Endothelial cell of umbilical vein (primary cell): ENCODE data around the gene MRGPRD. TPM values are rescaled to one million over a fixed set of nuclear protein-coding genes. Genes with fewer than 3 reads are reported as not detected.

Experiments
- BruUV-seq: library from RNA; stranded (reverse); fragments of 400-500 nt; replicated peaks from 2 replicates; lab custom pipeline; 2021; lab: Mats Ljungman, UMichigan
- CTCF ChIA-PET: fragments of 300-600, 350-600 bp; sonication (Branson Sonifier 250); formaldehyde crosslinking; loops from one replicate; lab custom pipeline; 2021; ENCODE audit warnings: antibody characterized with exemption, inconsistent platforms; lab: Charles Lee
- POLR2A ChIA-PET: fragments of 300-600, 350-600 bp; sonication (Branson Sonifier 250); formaldehyde crosslinking; loops from one replicate; lab custom pipeline; 2021; ENCODE audit warnings: antibody characterized with exemption, inconsistent platforms; lab: Charles Lee
- DNase-seq: peaks from one replicate; pipeline ENCODE4 v3.0.0-alpha.2; 2011; ENCODE audit warnings: low read depth, low spot score
- FAIRE-seq: peaks from 2 replicates; lab custom pipeline; 2011; peaks lifted over from hg19 to GRCh38; lab: Jason Lieb, UNC
- H2AFZ ChIP-seq: 2 replicates; pipeline ENCODE4 v1.6.0; 2012; ENCODE audit warnings: low read depth, low read length, control low read depth, inconsistent platforms
- H3K27ac ChIP-seq: 2 replicates; pipeline ENCODE4 v1.5.1; 2011; ENCODE audit warnings: low read depth, mild to moderate bottlenecking, control low read depth, low read length, moderate library complexity; ENCODE audit not compliant: insufficient read depth
- H3K27me3 ChIP-seq, 2 experiments: 2 replicates each; pipeline versions ENCODE4 v1.6.0 to v1.6.1; 2011; ENCODE audit warnings: low read length in 2 of 2, mixed read lengths in 1 of 2; ENCODE audit not compliant: control insufficient read depth in 2 of 2, insufficient read depth in 2 of 2
- H3K36me3 ChIP-seq, 2 experiments: 2 replicates in 1 of 2; 3 replicates in 1 of 2; pipeline ENCODE4 v1.5.1; 2011; ENCODE audit warnings: low read length in 2 of 2, mild to moderate bottlenecking in 1 of 2, moderate library complexity in 1 of 2; ENCODE audit not compliant: control insufficient read depth in 2 of 2, insufficient read depth in 2 of 2; ENCODE audit errors: extremely low read depth in 1 of 2
- H3K4me1 ChIP-seq: 3 replicates; pipeline ENCODE4 v1.5.1; 2011; ENCODE audit warnings: mild to moderate bottlenecking, low read length; ENCODE audit not compliant: control insufficient read depth, insufficient read depth; ENCODE audit errors: extremely low read depth
- H3K4me2 ChIP-seq: 2 replicates; pipeline ENCODE4 v1.6.1; 2011; ENCODE audit warnings: low read length, control low read depth, mixed read lengths; ENCODE audit not compliant: insufficient read depth
- H3K4me3 ChIP-seq, 3 experiments: fragments of 200-600 bp in 1 of 3; sonication (generic), shearing (Covaris generic) in 1 of 3; replicated peaks in 1 of 3; 2 replicates each; pipeline ENCODE4 v1.5.1; 2011 to 2016; ENCODE audit warnings: control low read depth in 3 of 3, low read length in 3 of 3, mild to moderate bottlenecking in 2 of 3, inconsistent platforms in 1 of 3, low read depth in 1 of 3, moderate library complexity in 1 of 3; ENCODE audit not compliant: insufficient read depth in 1 of 3
- H3K79me2 ChIP-seq: 2 replicates; pipeline ENCODE4 v1.6.0; 2012; ENCODE audit warnings: low read length, inconsistent platforms; ENCODE audit not compliant: control insufficient read depth, insufficient read depth
- H3K9ac ChIP-seq: replicated peaks from 2 replicates; pipeline ENCODE3; 2011; ENCODE audit warnings: low read length, control low read depth; ENCODE audit not compliant: insufficient read depth; ENCODE audit errors: extremely low read depth
- H3K9me1 ChIP-seq: replicated peaks from 3 replicates; pipeline ENCODE4 v1.6.0; 2011; ENCODE audit warnings: mild to moderate bottlenecking, low read length; ENCODE audit not compliant: control insufficient read depth, insufficient read depth; ENCODE audit errors: extremely low read depth
- H3K9me3 ChIP-seq: replicated peaks from 2 replicates; pipeline ENCODE4 v1.5.1; 2012; ENCODE audit warnings: low read length, inconsistent platforms; ENCODE audit not compliant: control insufficient read depth, insufficient read depth
- H4K20me1 ChIP-seq: replicated peaks from 2 replicates; pipeline ENCODE3; 2011; ENCODE audit warnings: mild to moderate bottlenecking, low read length; ENCODE audit not compliant: control insufficient read depth, insufficient read depth; ENCODE audit errors: extremely low read depth
- EZH2 ChIP-seq: IDR thresholded peaks from 2 replicates; pipeline ENCODE4 v1.6.1; 2012; ENCODE audit warnings: borderline replicate concordance, low read depth, mild to moderate bottlenecking, moderate library complexity, low read length, inconsistent platforms; ENCODE audit not compliant: severe bottlenecking
- GATA2 ChIP-seq: IDR thresholded peaks from 2 replicates; pipeline ENCODE4 v1.7.0; 2011; ENCODE audit warnings: low read depth, mild to moderate bottlenecking, moderate library complexity, mixed read lengths, low read length; ENCODE audit not compliant: insufficient read length, insufficient read depth
- JUN ChIP-seq: IDR thresholded peaks from 2 replicates; pipeline ENCODE4 v1.6.1; 2011; ENCODE audit warnings: borderline replicate concordance, low read depth; ENCODE audit not compliant: insufficient read length, insufficient read depth
- POLR2A ChIP-seq: IDR thresholded peaks from 2 replicates; pipeline ENCODE4 v1.6.1; 2012; ENCODE audit warnings: low read depth, mild to moderate bottlenecking, control low read depth, low read length
- dilution Hi-C: fragments of 300-500 bp; cut with MboI; formaldehyde crosslinking; loops from one replicate; pipeline ENCODE4 v1.15.0; 2019; ENCODE audit warnings: low sequenced_read_pairs; ENCODE audit not compliant: extremely low pct_ligation_motif_present
- intact Hi-C: fragments of 100-400 bp; cut with micrococcal nuclease; formaldehyde crosslinking; loops from one replicate; pipeline ENCODE4 v1.10.0; 2022
- polyA plus RNA-seq, 4 experiments: library from polyadenylated mRNA; depleted of rRNA in 3 of 4; stranded (reverse) in 3 of 4; unstranded in 1 of 4; fragments of >200 nt; gene quantifications; 2 replicates each; pipeline versions ENCODE4 v1.2.1 to v1.2.3, GENCODE V29; 2011 to 2012; ENCODE audit warnings: missing spikeins in 1 of 4
- total RNA-seq: library from RNA; stranded (reverse); gene quantifications from 2 replicates; pipeline ENCODE4 v1.2.3, GENCODE V29; 2021
- TF ChIP-seq, protein P1 (sequence below), 2 donors: IDR thresholded peaks; 1 replicate in 1 of 2; 2 replicates in 1 of 2; pipeline ENCODE4 v1.5.1; 2011; ENCODE audit warnings: low read length in 2 of 2, mild to moderate bottlenecking in 2 of 2, moderate library complexity in 2 of 2, control low read depth in 1 of 2, inconsistent platforms in 1 of 2, low read depth in 1 of 2; ENCODE audit not compliant: insufficient read depth in 1 of 2; ENCODE audit errors: extremely low read depth in 1 of 2
- TF ChIP-seq, protein P2 (sequence below): IDR thresholded peaks from 2 replicates; pipeline ENCODE4 v1.6.1; 2011; ENCODE audit not compliant: insufficient read depth, insufficient read length

The MRGPRD gene
- total and polyA plus RNA-seq, 2 donors (not counting 3 experiments of a cell fraction or from before 2014, with no cell fraction given), result not detected

DNA sequence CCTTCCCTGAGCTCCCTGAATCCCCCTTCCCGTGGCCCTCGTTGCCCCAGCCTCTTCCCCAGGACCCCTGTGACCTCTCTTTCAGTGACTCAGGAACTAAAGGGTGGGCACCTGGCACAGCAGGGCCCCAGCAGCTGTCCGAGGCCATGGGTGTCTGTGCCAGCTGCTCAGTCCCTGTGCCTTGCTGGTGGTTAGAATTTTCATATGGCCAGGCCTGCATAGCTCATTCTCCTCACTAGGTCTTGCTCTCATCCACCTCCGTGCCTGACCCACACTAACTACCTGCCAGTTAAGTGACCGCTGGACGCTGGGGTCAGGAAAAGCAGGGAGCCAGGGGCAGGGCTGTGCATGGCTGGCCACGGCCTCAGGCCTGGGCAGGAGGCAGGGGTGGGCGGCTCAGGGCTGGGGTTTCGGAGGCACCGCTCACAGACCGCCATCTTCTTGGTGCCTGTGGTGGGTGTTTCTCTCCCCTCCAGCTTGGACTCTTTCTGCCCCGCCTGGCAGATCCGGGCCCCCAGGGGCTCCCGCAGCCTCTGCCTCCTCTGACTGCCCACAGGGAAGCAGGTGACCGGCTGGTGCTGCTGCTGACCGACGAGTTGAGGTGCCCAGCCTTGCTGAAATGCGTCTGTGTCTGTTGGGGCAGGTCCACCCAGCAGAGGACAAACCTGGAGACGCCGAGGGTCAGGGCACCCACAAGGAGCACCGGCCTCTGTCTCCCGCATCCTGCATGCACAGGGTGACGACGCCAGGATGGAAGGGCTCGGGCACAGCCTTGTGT is 20.3 kb downstream of the MRGPRD start:
- ChIA-PET CTCF (no interaction called here), POLR2A (no interaction called here)
- no TSS peak for BruUV-seq
- Histone ChIP-seq H2AFZ (no peak overlapping the region), H3K9me1 (no peaks in the 10 kb centered on the region), H3K9ac (no peak overlapping the region), H3K4me2 (no peak overlapping the region), H3K27me3 (peaks cover 0 to 1% of the 10 kb centered on the region in 2 experiments), H3K79me2 (no peaks in the 10 kb centered on the region), H3K27ac (no peak overlapping the region), H3K9me3 (no peaks in the 10 kb centered on the region), H3K4me3 (no peak overlapping the region), H4K20me1 (no peaks in the 10 kb centered on the region), H3K36me3 (no peaks in the 10 kb centered on the region), H3K4me1 (peaks cover 2% of the 10 kb centered on the region)
- TF ChIP-seq, protein P1, sequence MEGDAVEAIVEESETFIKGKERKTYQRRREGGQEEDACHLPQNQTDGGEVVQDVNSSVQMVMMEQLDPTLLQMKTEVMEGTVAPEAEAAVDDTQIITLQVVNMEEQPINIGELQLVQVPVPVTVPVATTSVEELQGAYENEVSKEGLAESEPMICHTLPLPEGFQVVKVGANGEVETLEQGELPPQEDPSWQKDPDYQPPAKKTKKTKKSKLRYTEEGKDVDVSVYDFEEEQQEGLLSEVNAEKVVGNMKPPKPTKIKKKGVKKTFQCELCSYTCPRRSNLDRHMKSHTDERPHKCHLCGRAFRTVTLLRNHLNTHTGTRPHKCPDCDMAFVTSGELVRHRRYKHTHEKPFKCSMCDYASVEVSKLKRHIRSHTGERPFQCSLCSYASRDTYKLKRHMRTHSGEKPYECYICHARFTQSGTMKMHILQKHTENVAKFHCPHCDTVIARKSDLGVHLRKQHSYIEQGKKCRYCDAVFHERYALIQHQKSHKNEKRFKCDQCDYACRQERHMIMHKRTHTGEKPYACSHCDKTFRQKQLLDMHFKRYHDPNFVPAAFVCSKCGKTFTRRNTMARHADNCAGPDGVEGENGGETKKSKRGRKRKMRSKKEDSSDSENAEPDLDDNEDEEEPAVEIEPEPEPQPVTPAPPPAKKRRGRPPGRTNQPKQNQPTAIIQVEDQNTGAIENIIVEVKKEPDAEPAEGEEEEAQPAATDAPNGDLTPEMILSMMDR (IDR thresholded peaks at IDR 0.05; ENCODE audit: extremely low read depth in 1 of 2, insufficient read depth in 1 of 2, low read depth in 1 of 2, low read length in 2 of 2), result no peak
- no peak for TF ChIP-seq POLR2A
- TF ChIP-seq, protein P2, sequence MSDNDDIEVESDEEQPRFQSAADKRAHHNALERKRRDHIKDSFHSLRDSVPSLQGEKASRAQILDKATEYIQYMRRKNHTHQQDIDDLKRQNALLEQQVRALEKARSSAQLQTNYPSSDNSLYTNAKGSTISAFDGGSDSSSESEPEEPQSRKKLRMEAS, result no peak
- no peak for TF ChIP-seq JUN
- TF ChIP-seq GATA2, result no peak
- no peak for TF ChIP-seq EZH2
- FAIRE-seq, result no peak
- DNase-seq, result no peak
- dilution Hi-C loops (no loop called here), intact Hi-C loops (no loop called here)
